ENCODE results near the gene PLXNA4. TPM values are rescaled to one million over a fixed set of nuclear protein-coding genes. Genes with fewer than 3 reads are reported as not detected.

Gene PLXNA4
- total and polyA plus RNA-seq, 4 donors: 0.04 to 1.1 (median 0.41) TPM

DNA sequence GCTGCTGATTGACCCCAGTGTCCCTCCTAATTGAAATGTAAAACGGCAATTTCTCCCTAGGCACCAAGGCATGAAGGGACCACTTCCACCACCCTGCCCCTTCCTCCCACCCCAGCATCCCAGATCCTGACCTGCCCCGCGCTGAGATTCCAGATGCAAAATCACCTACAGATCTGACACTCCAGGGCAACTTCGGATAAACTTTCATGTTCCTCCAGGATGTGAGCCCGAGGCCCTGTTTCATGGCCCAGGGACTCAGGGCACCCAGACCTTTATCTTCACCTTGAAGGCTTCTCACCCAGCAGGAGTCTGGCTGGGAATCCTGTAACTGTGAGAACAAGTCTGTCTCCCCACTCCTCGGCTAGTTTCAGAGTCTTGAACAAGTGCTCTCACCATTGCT, 361.8 kb downstream of the PLXNA4 start:
- no peak for DNase-seq (ENCODE audit: low spot score)
- Histone ChIP-seq H3K4me3 (ENCODE audit: low read depth in 1 of 3, low read length in 3 of 3) (no peak overlapping the region), H3K36me3 (ENCODE audit: control insufficient read depth in 4 of 4, insufficient read depth in 3 of 4, low read depth in 1 of 4, low read length in 3 of 4) (no peaks in the 10 kb centered on the region), H3K9ac (ENCODE audit: low read depth in 1 of 2, low read length in 2 of 2) (no peak overlapping the region), H3K27ac (ENCODE audit: low read depth in 1 of 2, low read length in 2 of 2) (no peak overlapping the region), H3K27me3 (ENCODE audit: control insufficient read depth in 4 of 4, insufficient read depth in 4 of 4, low read length in 3 of 4) (no peaks in the 10 kb centered on the region), H3K4me1 (ENCODE audit: control insufficient read depth in 4 of 4, insufficient read depth in 4 of 4, low read length in 3 of 4) (no peaks in the 10 kb centered on the region), H3K9me3 (ENCODE audit: control insufficient read depth in 4 of 4, low read length in 3 of 4) (no peaks in the 10 kb centered on the region)
- WGBS: 62% methylated on average over 6 of the region's 6 CpGs
- TF ChIP-seq, protein P1, sequence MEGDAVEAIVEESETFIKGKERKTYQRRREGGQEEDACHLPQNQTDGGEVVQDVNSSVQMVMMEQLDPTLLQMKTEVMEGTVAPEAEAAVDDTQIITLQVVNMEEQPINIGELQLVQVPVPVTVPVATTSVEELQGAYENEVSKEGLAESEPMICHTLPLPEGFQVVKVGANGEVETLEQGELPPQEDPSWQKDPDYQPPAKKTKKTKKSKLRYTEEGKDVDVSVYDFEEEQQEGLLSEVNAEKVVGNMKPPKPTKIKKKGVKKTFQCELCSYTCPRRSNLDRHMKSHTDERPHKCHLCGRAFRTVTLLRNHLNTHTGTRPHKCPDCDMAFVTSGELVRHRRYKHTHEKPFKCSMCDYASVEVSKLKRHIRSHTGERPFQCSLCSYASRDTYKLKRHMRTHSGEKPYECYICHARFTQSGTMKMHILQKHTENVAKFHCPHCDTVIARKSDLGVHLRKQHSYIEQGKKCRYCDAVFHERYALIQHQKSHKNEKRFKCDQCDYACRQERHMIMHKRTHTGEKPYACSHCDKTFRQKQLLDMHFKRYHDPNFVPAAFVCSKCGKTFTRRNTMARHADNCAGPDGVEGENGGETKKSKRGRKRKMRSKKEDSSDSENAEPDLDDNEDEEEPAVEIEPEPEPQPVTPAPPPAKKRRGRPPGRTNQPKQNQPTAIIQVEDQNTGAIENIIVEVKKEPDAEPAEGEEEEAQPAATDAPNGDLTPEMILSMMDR (IDR thresholded peaks at IDR 0.05; ENCODE audit: low read depth, low read length, missing input control): no peak
- TF ChIP-seq, protein P2, sequence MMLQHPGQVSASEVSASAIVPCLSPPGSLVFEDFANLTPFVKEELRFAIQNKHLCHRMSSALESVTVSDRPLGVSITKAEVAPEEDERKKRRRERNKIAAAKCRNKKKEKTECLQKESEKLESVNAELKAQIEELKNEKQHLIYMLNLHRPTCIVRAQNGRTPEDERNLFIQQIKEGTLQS (IDR thresholded peaks at IDR 0.05): no peak
- TF ChIP-seq FOXA2 (IDR thresholded peaks at IDR 0.05): no peak
- TF ChIP-seq JUND (IDR thresholded peaks at IDR 0.05): no peak
- TF ChIP-seq RAD21 (IDR thresholded peaks at IDR 0.05): no peak
- TF ChIP-seq YY1 (IDR thresholded peaks at IDR 0.05): no peak
- no peak for TF ChIP-seq HNF4A (conservative IDR thresholded peaks at IDR 0.05)
- TF ChIP-seq FOXA1 (IDR thresholded peaks at IDR 0.05): no peak
- TF ChIP-seq, protein P3, sequence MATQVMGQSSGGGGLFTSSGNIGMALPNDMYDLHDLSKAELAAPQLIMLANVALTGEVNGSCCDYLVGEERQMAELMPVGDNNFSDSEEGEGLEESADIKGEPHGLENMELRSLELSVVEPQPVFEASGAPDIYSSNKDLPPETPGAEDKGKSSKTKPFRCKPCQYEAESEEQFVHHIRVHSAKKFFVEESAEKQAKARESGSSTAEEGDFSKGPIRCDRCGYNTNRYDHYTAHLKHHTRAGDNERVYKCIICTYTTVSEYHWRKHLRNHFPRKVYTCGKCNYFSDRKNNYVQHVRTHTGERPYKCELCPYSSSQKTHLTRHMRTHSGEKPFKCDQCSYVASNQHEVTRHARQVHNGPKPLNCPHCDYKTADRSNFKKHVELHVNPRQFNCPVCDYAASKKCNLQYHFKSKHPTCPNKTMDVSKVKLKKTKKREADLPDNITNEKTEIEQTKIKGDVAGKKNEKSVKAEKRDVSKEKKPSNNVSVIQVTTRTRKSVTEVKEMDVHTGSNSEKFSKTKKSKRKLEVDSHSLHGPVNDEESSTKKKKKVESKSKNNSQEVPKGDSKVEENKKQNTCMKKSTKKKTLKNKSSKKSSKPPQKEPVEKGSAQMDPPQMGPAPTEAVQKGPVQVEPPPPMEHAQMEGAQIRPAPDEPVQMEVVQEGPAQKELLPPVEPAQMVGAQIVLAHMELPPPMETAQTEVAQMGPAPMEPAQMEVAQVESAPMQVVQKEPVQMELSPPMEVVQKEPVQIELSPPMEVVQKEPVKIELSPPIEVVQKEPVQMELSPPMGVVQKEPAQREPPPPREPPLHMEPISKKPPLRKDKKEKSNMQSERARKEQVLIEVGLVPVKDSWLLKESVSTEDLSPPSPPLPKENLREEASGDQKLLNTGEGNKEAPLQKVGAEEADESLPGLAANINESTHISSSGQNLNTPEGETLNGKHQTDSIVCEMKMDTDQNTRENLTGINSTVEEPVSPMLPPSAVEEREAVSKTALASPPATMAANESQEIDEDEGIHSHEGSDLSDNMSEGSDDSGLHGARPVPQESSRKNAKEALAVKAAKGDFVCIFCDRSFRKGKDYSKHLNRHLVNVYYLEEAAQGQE (IDR thresholded peaks at IDR 0.05): no peak
- TF ChIP-seq GABPA (IDR thresholded peaks at IDR 0.05 in 1 of 2, conservative IDR thresholded peaks at IDR 0.05 in 1 of 2): no peak
- TF ChIP-seq NR2F2 (IDR thresholded peaks at IDR 0.05): no peak
- TF ChIP-seq SP1 (IDR thresholded peaks at IDR 0.05): no peak
- no peak for TF ChIP-seq TAF1 (conservative IDR thresholded peaks at IDR 0.05)

DNA sequence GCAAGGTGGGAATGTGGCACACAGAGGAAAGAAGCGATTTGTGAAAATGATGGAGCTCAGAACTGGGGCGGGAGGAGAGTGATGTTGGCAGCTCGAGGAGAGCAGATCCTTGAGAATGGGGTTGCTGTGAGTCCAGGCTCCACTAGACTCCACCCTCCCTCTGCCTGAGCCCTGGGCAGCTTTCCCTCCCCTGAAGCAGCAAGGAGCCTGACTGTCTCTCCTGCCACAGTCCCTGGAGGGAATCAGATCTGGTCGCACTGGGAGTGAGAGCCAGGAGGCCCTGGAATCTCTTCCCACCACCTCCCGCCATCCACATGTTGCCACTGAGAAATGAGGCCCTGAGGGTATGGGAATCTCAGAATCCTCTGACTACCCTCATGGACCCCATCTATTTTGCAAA, 362.7 kb downstream of the PLXNA4 start:
- no peaks in the 10 kb centered on the region for H3K36me3 ChIP-seq (ENCODE audit: control insufficient read depth in 4 of 4, insufficient read depth in 3 of 4, low read depth in 1 of 4, low read length in 3 of 4)
- H3K9me3 ChIP-seq (ENCODE audit: control insufficient read depth in 4 of 4, low read length in 3 of 4): no peaks in the 10 kb centered on the region
- no peak overlapping the region for H3K4me3 ChIP-seq (ENCODE audit: low read depth in 1 of 3, low read length in 3 of 3)
- WGBS: 79% methylated on average over 5 of the region's 5 CpGs
- no peaks in the 10 kb centered on the region for H3K4me1 ChIP-seq (ENCODE audit: control insufficient read depth in 4 of 4, insufficient read depth in 4 of 4, low read length in 3 of 4)
- H3K27me3 ChIP-seq (ENCODE audit: control insufficient read depth in 4 of 4, insufficient read depth in 4 of 4, low read length in 3 of 4): no peaks in the 10 kb centered on the region
- no peak overlapping the region for H3K27ac ChIP-seq (ENCODE audit: low read depth in 1 of 2, low read length in 2 of 2)
- DNase-seq (ENCODE audit: low spot score): no peak
- H3K9ac ChIP-seq (ENCODE audit: low read depth in 1 of 2, low read length in 2 of 2): no peak overlapping the region
- TF ChIP-seq FOXA1 (IDR thresholded peaks at IDR 0.05) (no peak), RAD21 (IDR thresholded peaks at IDR 0.05) (no peak), FOXA2 (IDR thresholded peaks at IDR 0.05) (no peak), JUND (IDR thresholded peaks at IDR 0.05) (no peak), NR2F2 (IDR thresholded peaks at IDR 0.05) (no peak), RXRA (IDR thresholded peaks at IDR 0.05) (no peak), EGR1 (IDR thresholded peaks at IDR 0.05; ENCODE audit: low read depth in 2 of 2) (no peak), TAF1 (conservative IDR thresholded peaks at IDR 0.05) (no peak), YY1 (IDR thresholded peaks at IDR 0.05) (no peak), HNF4A (conservative IDR thresholded peaks at IDR 0.05) (no peak)
- TF ChIP-seq, protein P2 (IDR thresholded peaks at IDR 0.05): no peak
- TF ChIP-seq, protein P3 (IDR thresholded peaks at IDR 0.05): no peak
- TF ChIP-seq, protein P1 (IDR thresholded peaks at IDR 0.05; ENCODE audit: low read depth, low read length, missing input control): no peak
